T-cell (primary cell): ENCODE data around the gene CTNNBL1. TPM values are rescaled to one million over a fixed set of nuclear protein-coding genes. Genes with fewer than 3 reads are reported as not detected.

Experiments
- ATAC-seq, 4 experiments: fragments of 200-7000 bp in 3 of 4; fragments of 150-1000 bp in 1 of 4; cut with Tn5 transposase; replicated peaks in 1 of 4; 1 replicate in 3 of 4; 2 replicates in 1 of 4; pipeline ENCODE4 v1.10.0; 2021; ENCODE audit warnings: moderate library complexity in 3 of 4, mild to moderate bottlenecking in 2 of 4, moderate number of reproducible peaks in 1 of 4
- CTCF ChIA-PET, 2 donors: fragments of 300-600 bp; sonication (Branson Sonifier 250); formaldehyde crosslinking; loops; one replicate each; lab custom pipeline; 2022; ENCODE audit warnings: antibody characterized with exemption in 2 of 2; lab: Charles Lee
- POLR2A ChIA-PET, 2 donors: fragments of 300-600 bp; sonication (Branson Sonifier 250); formaldehyde crosslinking; loops; one replicate each; lab custom pipeline; 2022; ENCODE audit warnings: antibody characterized with exemption in 2 of 2; lab: Charles Lee
- DNase-seq, 35 experiments: peaks; one replicate each; pipeline versions ENCODE4 v3.0.0 to v3.0.0-alpha.2; 2013 to 2023
- H3K27ac ChIP-seq: one replicate; pipeline ENCODE4 v1.5.1; 2013; ENCODE audit warnings: low read length
- H3K27me3 ChIP-seq, 2 experiments: replicated peaks in 1 of 2; 1 replicate in 1 of 2; 2 replicates in 1 of 2; pipeline versions ENCODE4 v1.6.1 to v1.7.0; 2013; ENCODE audit warnings: low read length in 1 of 2, mixed read lengths in 1 of 2; ENCODE audit not compliant: control insufficient read depth in 2 of 2, insufficient read depth in 2 of 2; ENCODE audit errors: extremely low read depth in 1 of 2
- H3K36me3 ChIP-seq, 2 donors: 1 replicate in 1 of 2; 2 replicates in 1 of 2; pipeline versions ENCODE4 v1.6.1 to v1.7.0; 2013; ENCODE audit warnings: low read length in 1 of 2; ENCODE audit not compliant: control insufficient read depth in 2 of 2, insufficient read depth in 1 of 2; ENCODE audit errors: extremely low read depth in 1 of 2
- H3K4me1 ChIP-seq, 2 experiments: 1 replicate in 1 of 2; 2 replicates in 1 of 2; pipeline versions ENCODE4 v1.6.1 to v1.7.0; 2013; ENCODE audit warnings: low read length in 2 of 2, mixed read lengths in 1 of 2; ENCODE audit not compliant: insufficient read depth in 2 of 2, control insufficient read depth in 1 of 2; ENCODE audit errors: extremely low read depth in 1 of 2
- H3K4me3 ChIP-seq, 2 donors: 1 replicate in 1 of 2; 2 replicates in 1 of 2; pipeline versions ENCODE4 v1.5.1 to v1.7.0; 2013; ENCODE audit warnings: mild to moderate bottlenecking in 2 of 2, low read length in 1 of 2, moderate library complexity in 1 of 2; ENCODE audit not compliant: control insufficient read depth in 1 of 2; ENCODE audit errors: extremely low read depth in 1 of 2
- H3K9me3 ChIP-seq: 2 replicates; pipeline ENCODE4 v1.7.0; 2013
- H3K27ac Mint-ChIP-seq, 2 donors: one replicate each; pipeline ENCODE4 v1.8.0; 2020 to 2021; ENCODE audit warnings: mild to moderate bottlenecking in 2 of 2, mixed read lengths in 2 of 2
- H3K27me3 Mint-ChIP-seq, 2 donors: one replicate each; pipeline ENCODE4 v1.8.0; 2021 to 2022; ENCODE audit warnings: mixed read lengths in 2 of 2
- H3K36me3 Mint-ChIP-seq: one replicate; pipeline ENCODE4 v1.8.0; 2021; ENCODE audit warnings: mixed read lengths
- H3K4me1 Mint-ChIP-seq, 3 donors: one replicate each; pipeline ENCODE4 v1.8.0; 2020 to 2022; ENCODE audit warnings: mixed read lengths in 3 of 3, mild to moderate bottlenecking in 1 of 3
- H3K4me3 Mint-ChIP-seq, 3 donors: one replicate each; pipeline ENCODE4 v1.8.0; 2020 to 2022; ENCODE audit warnings: mild to moderate bottlenecking in 3 of 3, mixed read lengths in 3 of 3, moderate library complexity in 3 of 3
- H3K9me3 Mint-ChIP-seq, 3 donors: one replicate each; pipeline ENCODE4 v1.8.0; 2020 to 2022; ENCODE audit warnings: mixed read lengths in 3 of 3
- WGBS: methylation state at CpG from one replicate; pipeline ENCODE4 v1.1.5; 2013; ENCODE audit warnings: missing lambda C conversion rate; ENCODE audit not compliant: insufficient coverage; 5-methylcytosine and 5-hydroxymethylcytosine counted together
- total RNA-seq, 35 experiments: library from RNA in 6 of 35; stranded (reverse) in 6 of 35; fragments of 120-200 nt in 1 of 35; gene quantifications; one replicate each; pipeline versions ENCODE4 v1.2.1 to v1.2.4 and lab custom pipeline; 2013 to 2026

Gene CTNNBL1
- total RNA-seq, 5 donors from 2014 or later (not counting 1 experiment from before 2014, with no cell fraction given): 44.6 to 52.4 (median 49.4) TPM

- no peaks in the 10 kb centered on the region for H3K4me1 ChIP-seq
- Mint-ChIP-seq H3K27me3 (no peaks in the 10 kb centered on the region), H3K36me3 (peaks cover 47% of the 10 kb centered on the region), H3K27ac (no peak overlapping the region), H3K9me3 (no peaks in the 10 kb centered on the region), H3K4me1 (no peaks in the 10 kb centered on the region), H3K4me3 (no peak overlapping the region)
- POLR2A ChIA-PET: no interaction called here
- no peaks in the 10 kb centered on the region for H3K27me3 ChIP-seq
- no peak for DNase-seq
- H3K4me3 ChIP-seq: no peak overlapping the region
- no peaks in the 10 kb centered on the region for H3K9me3 ChIP-seq
- no peak overlapping the region for H3K27ac ChIP-seq
- H3K36me3 ChIP-seq: peaks cover 31 to 38% of the 10 kb centered on the region in 2 donors
- 100% methylated on average over 3 of the region's 6 CpGs for WGBS
- no peak for ATAC-seq
- CTCF ChIA-PET: no interaction called here
Measured at GRCh38 chr20:37869334-37869861, 175.6 kb downstream of the CTNNBL1 start.

GRCh38 chr20:37870294-37870693, 176.5 kb downstream of the CTNNBL1 start:
- peaks cover 45% of the 10 kb centered on the region for H3K36me3 Mint-ChIP-seq
- H3K4me1 ChIP-seq: no peaks in the 10 kb centered on the region
- POLR2A ChIA-PET: no interaction called here
- no peaks in the 10 kb centered on the region for H3K9me3 ChIP-seq
- no peaks in the 10 kb centered on the region for H3K9me3 Mint-ChIP-seq
- H3K4me1 Mint-ChIP-seq: no peaks in the 10 kb centered on the region
- DNase-seq (no peak), ATAC-seq (no peak)
- H3K27ac ChIP-seq: no peak overlapping the region
- H3K27me3 Mint-ChIP-seq: no peaks in the 10 kb centered on the region
- CTCF ChIA-PET: no interaction called here
- H3K27me3 ChIP-seq: no peaks in the 10 kb centered on the region
- no peak overlapping the region for H3K4me3 ChIP-seq
- H3K4me3 Mint-ChIP-seq: no peak overlapping the region
- 90% methylated on average over 10 of the region's 11 CpGs for WGBS
- H3K36me3 ChIP-seq: peaks cover 23 to 36% of the 10 kb centered on the region in 2 donors
- H3K27ac Mint-ChIP-seq: no peak overlapping the region

GRCh38 chr20:37871751-37872150, 177.9 kb downstream of the CTNNBL1 start:
- Histone ChIP-seq H3K9me3 (no peaks in the 10 kb centered on the region), H3K4me1 (no peaks in the 10 kb centered on the region), H3K4me3 (no peak overlapping the region), H3K36me3 (peaks cover 18 to 30% of the 10 kb centered on the region in 2 donors), H3K27ac (no peak overlapping the region), H3K27me3 (no peaks in the 10 kb centered on the region)
- 99% methylated on average over 11 of the region's 13 CpGs for WGBS
- Mint-ChIP-seq H3K36me3 (peaks cover 42% of the 10 kb centered on the region), H3K4me1 (no peaks in the 10 kb centered on the region), H3K27me3 (no peaks in the 10 kb centered on the region), H3K9me3 (no peaks in the 10 kb centered on the region), H3K27ac (no peak overlapping the region), H3K4me3 (no peak overlapping the region)
- CTCF ChIA-PET: interaction anchor here in 1 of 2 donors (0.7 kb wide), 1 partner anchor 121 kb away, joined by 3 read pairs; no protein-coding TSS in a partner anchor
- POLR2A ChIA-PET: no interaction called here
- no peak for ATAC-seq
- DNase-seq: no peak

GRCh38 chr20:37872161-37872560, 178.3 kb downstream of the CTNNBL1 start:
- CTCF ChIA-PET: interaction anchor here in 1 of 2 donors (0.7 kb wide), 1 partner anchor 121 kb away, joined by 3 read pairs; no protein-coding TSS in a partner anchor
- whole genome bisulfite sequencing: 93% methylated on average over 9 of the region's 9 CpGs
- Mint-ChIP-seq H3K36me3 (peaks cover 42% of the 10 kb centered on the region), H3K4me3 (no peak overlapping the region), H3K27ac (no peak overlapping the region), H3K27me3 (no peaks in the 10 kb centered on the region), H3K4me1 (no peaks in the 10 kb centered on the region), H3K9me3 (no peaks in the 10 kb centered on the region)
- H3K4me3 ChIP-seq: no peak overlapping the region
- no peak overlapping the region for H3K27ac ChIP-seq
- H3K27me3 ChIP-seq: no peaks in the 10 kb centered on the region
- POLR2A ChIA-PET: no interaction called here
- no peak for DNase-seq
- ATAC-seq: no peak
- no peaks in the 10 kb centered on the region for H3K9me3 ChIP-seq
- H3K4me1 ChIP-seq: no peaks in the 10 kb centered on the region
- H3K36me3 ChIP-seq: peaks cover 18 to 30% of the 10 kb centered on the region in 2 donors

GRCh38 chr20:37873884-37874283, 180.1 kb downstream of the CTNNBL1 start:
- DNase-seq: no peak
- 96% methylated on average over 11 of the region's 11 CpGs for WGBS
- CTCF ChIA-PET: no interaction called here
- no peaks in the 10 kb centered on the region for H3K27me3 ChIP-seq
- H3K4me1 ChIP-seq: no peaks in the 10 kb centered on the region
- no peak overlapping the region for H3K27ac ChIP-seq
- H3K9me3 ChIP-seq: no peaks in the 10 kb centered on the region
- no peak overlapping the region for H3K4me3 ChIP-seq
- no peak for ATAC-seq
- H3K36me3 ChIP-seq: peaks cover 18 to 26% of the 10 kb centered on the region in 2 donors
- no peak overlapping the region for H3K27ac Mint-ChIP-seq
- H3K4me1 Mint-ChIP-seq: no peaks in the 10 kb centered on the region
- H3K9me3 Mint-ChIP-seq: no peaks in the 10 kb centered on the region
- no peaks in the 10 kb centered on the region for H3K27me3 Mint-ChIP-seq
- POLR2A ChIA-PET: no interaction called here
- H3K36me3 Mint-ChIP-seq: peaks cover 33% of the 10 kb centered on the region
- H3K4me3 Mint-ChIP-seq: no peak overlapping the region

GRCh38 chr20:37875460-37876175, 181.8 kb downstream of the CTNNBL1 start:
- POLR2A ChIA-PET: no interaction called here
- Histone ChIP-seq H3K9me3 (no peaks in the 10 kb centered on the region), H3K36me3 (peaks cover 12 to 19% of the 10 kb centered on the region in 2 donors), H3K4me1 (no peaks in the 10 kb centered on the region), H3K4me3 (no peak overlapping the region), H3K27me3 (no peaks in the 10 kb centered on the region), H3K27ac (no peak overlapping the region)
- Mint-ChIP-seq H3K4me1 (no peaks in the 10 kb centered on the region), H3K36me3 (peaks cover 20% of the 10 kb centered on the region), H3K27ac (peak overlapping the region in 1 of 2 donors; percentile 18), H3K27me3 (no peaks in the 10 kb centered on the region), H3K9me3 (no peaks in the 10 kb centered on the region), H3K4me3 (no peak overlapping the region)
- CTCF ChIA-PET: no interaction called here
- 94% methylated on average over 13 of the region's 24 CpGs for WGBS
- ATAC-seq (no peak), DNase-seq (no peak)
